GM12878 (cell line): ENCODE results near the gene SNRNP27. TPM values are rescaled to one million over a fixed set of nuclear protein-coding genes. Genes with fewer than 3 reads are reported as not detected.

Experiments used
- ATAC-seq: fragments of 200-7000 bp; cut with Tn5 transposase; 3 replicates; pipeline ENCODE4 v1.9.1; 2020; ENCODE audit warnings: mild to moderate bottlenecking, moderate library complexity
- BruUV-seq: library from RNA; stranded (reverse); fragments of 400-500 nt; replicated peaks from 2 replicates; lab custom pipeline; 2021; lab: Mats Ljungman, UMichigan
- CTCF ChIA-PET: fragments of 300-600 bp; sonication (Branson Sonifier 250); formaldehyde crosslinking; extraction: SDS; loops from one replicate; lab custom pipeline; 2021; ENCODE audit warnings: inconsistent platforms; lab: Yijun Ruan, JAX
- POLR2A ChIA-PET: fragments of 350-600 bp; formaldehyde crosslinking; extraction: SDS; loops from one replicate; lab custom pipeline; 2021; ENCODE audit warnings: inconsistent platforms; lab: Charles Lee
- RAD21 ChIA-PET: fragments of 300-600 bp; sonication (Branson Sonifier 250); formaldehyde crosslinking; loops from one replicate; lab custom pipeline; 2023; ENCODE audit warnings: antibody characterized with exemption; ENCODE audit not compliant: unreplicated experiment; lab: Charles Lee
- SMC1A ChIA-PET: fragments of 300-600 bp; sonication (Branson Sonifier 250); formaldehyde crosslinking; loops from one replicate; lab custom pipeline; 2023; ENCODE audit not compliant: unreplicated experiment, uncharacterized antibody; lab: Charles Lee
- DNase-seq: peaks from one replicate; pipeline ENCODE4 v3.0.0-alpha.2; 2011; ENCODE audit warnings: low read depth, low spot score
- FAIRE-seq: peaks from 3 replicates; lab custom pipeline; 2011; peaks lifted over from hg19 to GRCh38; lab: Jason Lieb, UNC
- H2AFZ ChIP-seq: 2 replicates; pipeline ENCODE4 v1.6.0; 2011; ENCODE audit warnings: low read depth, low read length, control low read depth; ENCODE audit not compliant: control insufficient read depth
- H3K27ac ChIP-seq: 2 replicates; pipeline ENCODE4 v1.5.1; 2011; ENCODE audit warnings: control low read depth; ENCODE audit not compliant: control insufficient read depth, insufficient read depth
- H3K27me3 ChIP-seq, 2 experiments: replicated peaks in 1 of 2; 2 replicates each; pipeline versions ENCODE4 v1.6.0 to v1.6.1; 2011; ENCODE audit warnings: low read length in 1 of 2; ENCODE audit not compliant: control insufficient read depth in 2 of 2, insufficient read depth in 2 of 2
- H3K36me3 ChIP-seq, 2 experiments: 2 replicates each; pipeline ENCODE4 v1.5.1; 2011; ENCODE audit warnings: low read length in 1 of 2; ENCODE audit not compliant: control insufficient read depth in 2 of 2, insufficient read depth in 2 of 2
- H3K4me1 ChIP-seq: 2 replicates; pipeline ENCODE4 v1.6.1; 2011; ENCODE audit warnings: mild to moderate bottlenecking, low read length, moderate library complexity, mixed read lengths; ENCODE audit not compliant: control insufficient read depth, insufficient read depth
- H3K4me2 ChIP-seq: 2 replicates; pipeline ENCODE4 v1.6.0; 2011; ENCODE audit warnings: control low read depth; ENCODE audit not compliant: control insufficient read depth, insufficient read depth
- H3K4me3 ChIP-seq: fragments of 200-600 bp; sonication (generic); 2 replicates; pipeline ENCODE4 v1.5.1; 2016
- H3K79me2 ChIP-seq: 2 replicates; pipeline ENCODE4 v1.6.0; 2011; ENCODE audit warnings: low read length; ENCODE audit not compliant: control insufficient read depth, insufficient read depth
- H3K9ac ChIP-seq: 2 replicates; pipeline ENCODE4 v1.8.0; 2011; ENCODE audit warnings: low read length, control low read depth, mixed read lengths; ENCODE audit not compliant: control insufficient read depth, insufficient read depth
- H3K9me3 ChIP-seq: replicated peaks from 3 replicates; pipeline ENCODE4 v1.5.1; 2011; ENCODE audit warnings: mild to moderate bottlenecking, low read length; ENCODE audit not compliant: control insufficient read depth, insufficient read depth
- H4K20me1 ChIP-seq: 2 replicates; pipeline ENCODE4 v1.6.0; 2011; ENCODE audit not compliant: control insufficient read depth, insufficient read depth
- MLLT1 ChIP-seq: fragments of 450-650 bp; IDR thresholded peaks from 2 replicates; pipeline ENCODE4 v1.6.1; 2016; ENCODE audit warnings: mild to moderate bottlenecking
- PRDM15 ChIP-seq: fragments of 450-650 bp; formaldehyde crosslinking; IDR thresholded peaks from 2 replicates; pipeline ENCODE4 v1.4.0; 2020; ENCODE audit warnings: mild to moderate bottlenecking, moderate library complexity
- WGBS: methylation state at CpG from one replicate; pipeline ENCODE4 v1.1.6; 2016; ENCODE audit warnings: low lambda C conversion rate; ENCODE audit not compliant: insufficient replicate concordance, insufficient coverage; ENCODE audit errors: missing lambda C conversion rate; 5-methylcytosine and 5-hydroxymethylcytosine counted together
- in situ Hi-C: fragments of 300-500 bp; cut with MboI; formaldehyde crosslinking; loops from 9 replicates; pipeline ENCODE4 v1.14.3; 2018; ENCODE audit warnings: mixed read lengths
- intact Hi-C: fragments of 100-400 bp; cut with micrococcal nuclease; formaldehyde crosslinking; loops from one replicate; pipeline ENCODE4 v1.14.2; 2022; ENCODE audit not compliant: unreplicated experiment
- polyA plus RNA-seq, 11 experiments: library from polyadenylated mRNA; depleted of rRNA in 4 of 11; unstranded in 6 of 11; stranded (reverse) in 5 of 11; fragments of >200 nt; fragmentation: Nextera tagmentation in 4 of 11; fragmentation: Illumina TruSeq in 1 of 11; extraction: Ambion mirVana in 4 of 11; extraction: Trizol in 1 of 11; gene quantifications; 1 replicate in 1 of 11; 2 replicates in 10 of 11; pipeline versions ENCODE4 v1.2.1 to v1.2.3, GENCODE V29; 2011 to 2016; ENCODE audit warnings: inconsistent platforms in 2 of 11, missing spikeins in 2 of 11, low read depth in 1 of 11
- small RNA-seq: library from RNA; depleted of rRNA; stranded (forward); fragments of <200 nt; gene quantifications from one replicate; pipeline ENCODE3, GENCODE V24; 2014
- total RNA-seq, 4 experiments: library from RNA; depleted of rRNA in 3 of 4; stranded (reverse); fragments of >200 nt in 3 of 4; fragmentation: Illumina TruSeq in 1 of 4; extraction: Trizol in 1 of 4; gene quantifications; 2 replicates each; pipeline versions ENCODE4 v1.2.1 to v1.2.3, GENCODE V29; 2013 to 2021

Gene SNRNP27
- total and polyA plus RNA-seq, 10 of the 15 experiments (the other 5 are each of a cell fraction or from before 2014, with no cell fraction given) = 30.6 to 89.5 (median 49.2) TPM

GRCh38 chr2:69954084-69954483 lies 60.3 kb downstream of the SNRNP27 start:
- CTCF ChIA-PET = interaction anchor here (1.3 kb wide), 1 partner anchor 42 kb away, joined by 4 read pairs; no protein-coding TSS in a partner anchor
- H3K27ac ChIP-seq = no peak overlapping the region
- no peaks in the 10 kb centered on the region for H3K36me3 ChIP-seq
- RAD21 ChIA-PET = no interaction called here
- no peak for FAIRE-seq
- no peaks in the 10 kb centered on the region for H3K79me2 ChIP-seq
- no peaks in the 10 kb centered on the region for H3K27me3 ChIP-seq
- no peak overlapping the region for H2AFZ ChIP-seq
- no peaks in the 10 kb centered on the region for H4K20me1 ChIP-seq
- no peak overlapping the region for H3K9ac ChIP-seq
- WGBS = 89% methylated on average over 1 of the region's 1 CpG
- H3K4me1 ChIP-seq = no peaks in the 10 kb centered on the region
- H3K9me3 ChIP-seq = no peaks in the 10 kb centered on the region
- DNase-seq = no peak
- no TSS peak for BruUV-seq
- no peak overlapping the region for H3K4me3 ChIP-seq
- in situ Hi-C loops (no loop called here), intact Hi-C loops (no loop called here)
- H3K4me2 ChIP-seq = no peak overlapping the region
- SMC1A ChIA-PET = interaction anchor here (0.6 to 1.1 kb wide), 2 partner anchors 13 to 91 kb away, joined by 3 to 4 read pairs; no protein-coding TSS in a partner anchor
- peak; percentile 66; the same call in 1 of the 2 replicates for TF ChIP-seq MLLT1
- TF ChIP-seq PRDM15 = no peak
- TF ChIP-seq, all 136 proteins: peak for 1
- POLR2A ChIA-PET = no interaction called here
- peak; percentile 39; the same call in 2 of the 3 replicates for ATAC-seq

Small RNA genes within 50 kb of the gene (small RNA-seq; reads per million reads assigned to genes)
- gene RPL23AP92 = not detected

Other genes starting within 250 kb of the SNRNP27 start
- gene ANXA4, start 151.8 kb upstream of the SNRNP27 start, total RNA-seq (2014; rRNA removed) = 59.3 and 60.0 TPM in 2 replicates
- 16.3 and 17.7 TPM in 2 replicates for gene ANXA4, start 151.8 kb upstream of the SNRNP27 start, total RNA-seq (2014; rRNA removed; fragmentation: Illumina TruSeq; extraction: Trizol)
- 57.5 and 64.2 TPM in 2 replicates for gene ANXA4, start 151.8 kb upstream of the SNRNP27 start, total RNA-seq (2021)
- gene ANXA4, start 151.8 kb upstream of the SNRNP27 start, polyA plus RNA-seq (2011; rRNA removed) = 81.6 and 97.2 TPM in 2 replicates
- 57.9 and 74.3 TPM in 2 replicates for gene ANXA4, start 151.8 kb upstream of the SNRNP27 start, polyA plus RNA-seq (2014; fragmentation: Illumina TruSeq; extraction: Trizol)
- gene ANXA4, start 151.8 kb upstream of the SNRNP27 start, polyA plus RNA-seq (2014; fragmentation: Nextera tagmentation; extraction: Ambion mirVana) = 10 to 100 TPM; 64.6 to 73.1 TPM
- gene ANXA4, start 151.8 kb upstream of the SNRNP27 start, polyA plus RNA-seq (2014; rRNA removed) = 78.8 and 94.3 TPM in 2 replicates
- gene ANXA4, start 151.8 kb upstream of the SNRNP27 start, polyA plus RNA-seq (2016; fragmentation: Nextera tagmentation; extraction: Ambion mirVana) = 10 to 100 TPM; 69.0 to 74.2 TPM
- 9.9 and 12.6 TPM in 2 replicates for gene GMCL1, start 64.3 kb upstream of the SNRNP27 start, total RNA-seq (2014; rRNA removed)
- gene GMCL1, start 64.3 kb upstream of the SNRNP27 start, total RNA-seq (2014; rRNA removed; fragmentation: Illumina TruSeq; extraction: Trizol) = 11.2 TPM in 2 replicates
- 10.3 and 13.4 TPM in 2 replicates for gene GMCL1, start 64.3 kb upstream of the SNRNP27 start, total RNA-seq (2021)
- 15.9 and 23.8 TPM in 2 replicates for gene GMCL1, start 64.3 kb upstream of the SNRNP27 start, polyA plus RNA-seq (2011; rRNA removed)
- gene GMCL1, start 64.3 kb upstream of the SNRNP27 start, polyA plus RNA-seq (2014; fragmentation: Illumina TruSeq; extraction: Trizol) = 13.6 and 16.3 TPM in 2 replicates
- gene GMCL1, start 64.3 kb upstream of the SNRNP27 start, polyA plus RNA-seq (2014; fragmentation: Nextera tagmentation; extraction: Ambion mirVana) = 1 to 10 TPM; 3.7 to 4.8 TPM
- 8.9 and 9.6 TPM in 2 replicates for gene GMCL1, start 64.3 kb upstream of the SNRNP27 start, polyA plus RNA-seq (2014; rRNA removed)
- 10 to 100 TPM; 18.8 to 21.4 TPM for gene GMCL1, start 64.3 kb upstream of the SNRNP27 start, polyA plus RNA-seq (2016; fragmentation: Nextera tagmentation; extraction: Ambion mirVana)
- 2.7 and 3.4 TPM in 2 replicates for gene MXD1, start 21.2 kb downstream of the SNRNP27 start, total RNA-seq (2014; rRNA removed)
- 1.8 and 2.2 TPM in 2 replicates for gene MXD1, start 21.2 kb downstream of the SNRNP27 start, total RNA-seq (2014; rRNA removed; fragmentation: Illumina TruSeq; extraction: Trizol)
- gene MXD1, start 21.2 kb downstream of the SNRNP27 start, total RNA-seq (2021) = 5.3 and 5.5 TPM in 2 replicates
- 9.9 and 10.2 TPM in 2 replicates for gene MXD1, start 21.2 kb downstream of the SNRNP27 start, polyA plus RNA-seq (2011; rRNA removed)
- gene MXD1, start 21.2 kb downstream of the SNRNP27 start, polyA plus RNA-seq (2014; fragmentation: Illumina TruSeq; extraction: Trizol) = 3.2 and 3.4 TPM in 2 replicates
- 1 to 10 TPM; 2.5 to 2.7 TPM for gene MXD1, start 21.2 kb downstream of the SNRNP27 start, polyA plus RNA-seq (2014; fragmentation: Nextera tagmentation; extraction: Ambion mirVana)
- gene MXD1, start 21.2 kb downstream of the SNRNP27 start, polyA plus RNA-seq (2014; rRNA removed) = 2.6 and 3.0 TPM in 2 replicates
- 1 to 10 TPM; 4.5 to 5.5 TPM for gene MXD1, start 21.2 kb downstream of the SNRNP27 start, polyA plus RNA-seq (2016; fragmentation: Nextera tagmentation; extraction: Ambion mirVana)
- 0.11 and 0.38 TPM in 2 replicates for gene ASPRV1, start 67.7 kb downstream of the SNRNP27 start, total RNA-seq (2014; rRNA removed)
- gene ASPRV1, start 67.7 kb downstream of the SNRNP27 start, total RNA-seq (2014; rRNA removed; fragmentation: Illumina TruSeq; extraction: Trizol) = 0.23 and 0.27 TPM in 2 replicates
- gene ASPRV1, start 67.7 kb downstream of the SNRNP27 start, total RNA-seq (2021) = 0.53 and 0.59 TPM in 2 replicates
- gene ASPRV1, start 67.7 kb downstream of the SNRNP27 start, polyA plus RNA-seq (2011; rRNA removed) = 0.97 and 1.1 TPM in 2 replicates
- 0.29 and 0.33 TPM in 2 replicates for gene ASPRV1, start 67.7 kb downstream of the SNRNP27 start, polyA plus RNA-seq (2014; fragmentation: Illumina TruSeq; extraction: Trizol)
- under 1 TPM; 0.11 to 0.16 TPM for gene ASPRV1, start 67.7 kb downstream of the SNRNP27 start, polyA plus RNA-seq (2014; fragmentation: Nextera tagmentation; extraction: Ambion mirVana)
- gene ASPRV1, start 67.7 kb downstream of the SNRNP27 start, polyA plus RNA-seq (2014; rRNA removed) = 0.37 and 0.44 TPM in 2 replicates
- gene ASPRV1, start 67.7 kb downstream of the SNRNP27 start, polyA plus RNA-seq (2016; fragmentation: Nextera tagmentation; extraction: Ambion mirVana) = under 1 TPM; 0.60 to 0.64 TPM
- 64.0 and 84.2 TPM in 2 replicates for gene PCBP1, start 193.5 kb downstream of the SNRNP27 start, total RNA-seq (2014; rRNA removed)
- gene PCBP1, start 193.5 kb downstream of the SNRNP27 start, total RNA-seq (2014; rRNA removed; fragmentation: Illumina TruSeq; extraction: Trizol) = 45.5 and 47.3 TPM in 2 replicates
- gene PCBP1, start 193.5 kb downstream of the SNRNP27 start, total RNA-seq (2021) = 494 and 497 TPM in 2 replicates
- 83.5 and 121 TPM in 2 replicates for gene PCBP1, start 193.5 kb downstream of the SNRNP27 start, polyA plus RNA-seq (2011; rRNA removed)
- 304 and 338 TPM in 2 replicates for gene PCBP1, start 193.5 kb downstream of the SNRNP27 start, polyA plus RNA-seq (2014; fragmentation: Illumina TruSeq; extraction: Trizol)
- gene PCBP1, start 193.5 kb downstream of the SNRNP27 start, polyA plus RNA-seq (2014; fragmentation: Nextera tagmentation; extraction: Ambion mirVana) = 10 to 100 TPM; 24.4 to 28.9 TPM
- 221 and 272 TPM in 2 replicates for gene PCBP1, start 193.5 kb downstream of the SNRNP27 start, polyA plus RNA-seq (2014; rRNA removed)
- gene PCBP1, start 193.5 kb downstream of the SNRNP27 start, polyA plus RNA-seq (2016; fragmentation: Nextera tagmentation; extraction: Ambion mirVana) = 100 to 1,000 TPM; 138 to 259 TPM